Measurements from ENCODE around the gene PSTK. TPM values are rescaled to one million over a fixed set of nuclear protein-coding genes. Genes with fewer than 3 reads are reported as not detected.

Gene PSTK
- total RNA-seq, 1 donor from 2014 or later: 5.3 TPM

DNA sequence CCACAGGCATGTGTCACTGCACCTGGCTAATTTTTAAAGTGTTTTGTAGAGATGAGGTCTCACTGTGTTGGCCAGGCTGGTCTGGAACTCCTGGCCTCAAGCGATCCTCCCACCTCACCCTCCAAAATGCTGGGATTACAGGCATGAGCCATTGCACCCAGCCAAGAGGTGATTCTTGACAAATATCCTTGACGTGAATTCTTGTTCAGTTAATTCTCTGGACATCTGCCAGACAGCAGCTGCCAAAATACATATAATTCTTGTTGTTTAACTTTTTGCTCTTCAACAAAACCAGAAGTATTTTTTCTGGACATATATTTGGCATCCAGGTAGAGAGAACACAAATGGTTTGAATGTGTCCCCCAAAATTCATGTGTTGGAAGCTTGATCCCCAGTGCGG lies 31.8 kb downstream of the PSTK start:
- ChIA-PET POLR2A (interaction anchor here (0.7 kb wide), 1 partner anchor 32 kb away, joined by 4 read pairs; the partner anchor contains the start of gene PSTK), CTCF (no interaction called here)

DNA sequence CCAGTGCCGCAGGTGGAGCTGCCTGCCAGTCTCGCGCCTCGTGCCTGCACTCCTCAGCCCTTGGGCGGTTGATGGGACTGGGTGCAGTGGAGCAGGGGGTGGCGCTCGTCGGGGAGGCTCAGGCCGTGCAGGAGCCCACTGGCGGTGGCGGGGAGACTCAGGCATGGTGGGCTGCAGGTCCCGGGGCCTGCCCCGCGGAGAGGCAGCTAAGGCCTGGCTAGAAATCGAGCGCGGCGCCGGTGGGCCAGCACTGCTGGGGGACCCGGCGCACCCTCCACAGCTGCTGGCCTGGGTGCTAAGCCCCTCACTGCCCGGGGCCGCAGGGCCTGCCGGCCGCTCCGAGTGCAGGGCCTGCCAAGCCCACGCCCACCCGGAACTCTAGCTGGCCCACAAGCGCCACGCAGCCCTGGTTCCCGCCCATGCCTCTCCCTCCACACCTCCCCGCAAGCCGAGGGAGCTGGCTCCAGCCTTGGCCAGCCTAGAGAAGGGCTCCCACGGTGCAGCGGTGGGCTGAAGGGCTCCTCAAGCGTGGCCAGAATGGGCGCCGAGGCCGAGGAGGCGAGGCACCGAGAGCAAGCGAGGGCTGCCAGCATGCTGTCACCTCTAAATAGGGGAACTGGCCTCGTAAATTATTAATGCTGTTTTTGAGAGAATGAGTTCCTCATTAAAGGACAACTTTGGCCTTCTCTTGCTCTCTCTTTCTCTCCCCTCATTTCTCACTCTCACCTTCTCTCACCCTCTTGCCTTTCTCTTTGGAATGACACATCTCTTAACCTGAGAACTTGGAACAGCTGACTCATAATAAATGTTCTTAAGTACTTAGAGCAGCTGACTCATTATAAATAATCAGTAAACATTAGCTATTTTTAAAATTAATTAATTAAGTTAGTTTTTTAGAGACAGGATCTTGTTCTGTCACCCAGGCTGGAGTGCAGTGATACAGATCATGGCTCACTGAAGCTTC lies 33.5 kb downstream of the PSTK start:
- ChIA-PET POLR2A (no interaction called here), CTCF (no interaction called here)
- intact Hi-C loops (cut with micrococcal nuclease): no loop called here
- peaks cover 10% of the 10 kb centered on the region for H3K36me3 Mint-ChIP-seq (ENCODE audit: low read depth)
- DNase-seq: no peak
- ATAC-seq (ENCODE audit: low read depth): no peak
- TF ChIP-seq, protein P1, sequence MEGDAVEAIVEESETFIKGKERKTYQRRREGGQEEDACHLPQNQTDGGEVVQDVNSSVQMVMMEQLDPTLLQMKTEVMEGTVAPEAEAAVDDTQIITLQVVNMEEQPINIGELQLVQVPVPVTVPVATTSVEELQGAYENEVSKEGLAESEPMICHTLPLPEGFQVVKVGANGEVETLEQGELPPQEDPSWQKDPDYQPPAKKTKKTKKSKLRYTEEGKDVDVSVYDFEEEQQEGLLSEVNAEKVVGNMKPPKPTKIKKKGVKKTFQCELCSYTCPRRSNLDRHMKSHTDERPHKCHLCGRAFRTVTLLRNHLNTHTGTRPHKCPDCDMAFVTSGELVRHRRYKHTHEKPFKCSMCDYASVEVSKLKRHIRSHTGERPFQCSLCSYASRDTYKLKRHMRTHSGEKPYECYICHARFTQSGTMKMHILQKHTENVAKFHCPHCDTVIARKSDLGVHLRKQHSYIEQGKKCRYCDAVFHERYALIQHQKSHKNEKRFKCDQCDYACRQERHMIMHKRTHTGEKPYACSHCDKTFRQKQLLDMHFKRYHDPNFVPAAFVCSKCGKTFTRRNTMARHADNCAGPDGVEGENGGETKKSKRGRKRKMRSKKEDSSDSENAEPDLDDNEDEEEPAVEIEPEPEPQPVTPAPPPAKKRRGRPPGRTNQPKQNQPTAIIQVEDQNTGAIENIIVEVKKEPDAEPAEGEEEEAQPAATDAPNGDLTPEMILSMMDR (IDR thresholded peaks at IDR 0.05): no peak
- H3K27me3 Mint-ChIP-seq: no peaks in the 10 kb centered on the region
- H3K9me3 Mint-ChIP-seq: no peaks in the 10 kb centered on the region
- H3K4me3 Mint-ChIP-seq: no peak overlapping the region
- peaks cover 17% of the 10 kb centered on the region for H3K4me1 Mint-ChIP-seq
- no peak overlapping the region for H3K27ac Mint-ChIP-seq

More for the DNA sequence above, 31.8 kb downstream of the PSTK start:
- no peak for DNase-seq
- H3K27ac Mint-ChIP-seq: no peak overlapping the region
- no peak for ATAC-seq (ENCODE audit: low read depth)
- peaks cover 19% of the 10 kb centered on the region for H3K36me3 Mint-ChIP-seq (ENCODE audit: low read depth)
- no peak overlapping the region for H3K4me3 Mint-ChIP-seq
- intact Hi-C loops (cut with micrococcal nuclease): no loop called here
- TF ChIP-seq, protein P1 (IDR thresholded peaks at IDR 0.05): no peak
- H3K4me1 Mint-ChIP-seq: peaks cover 31% of the 10 kb centered on the region
- no peaks in the 10 kb centered on the region for H3K27me3 Mint-ChIP-seq
- no peaks in the 10 kb centered on the region for H3K9me3 Mint-ChIP-seq

- TF ChIP-seq, protein P1 (IDR thresholded peaks at IDR 0.05): no peak
- intact Hi-C loops (cut with micrococcal nuclease): no loop called here
- peaks cover 6% of the 10 kb centered on the region for H3K36me3 Mint-ChIP-seq (ENCODE audit: low read depth)
- ChIA-PET POLR2A (no interaction called here), CTCF (no interaction called here)
- ATAC-seq (ENCODE audit: low read depth): no peak
- H3K27me3 Mint-ChIP-seq: no peaks in the 10 kb centered on the region
- no peak overlapping the region for H3K4me3 Mint-ChIP-seq
- H3K27ac Mint-ChIP-seq: no peak overlapping the region
- H3K4me1 Mint-ChIP-seq: peaks cover 10% of the 10 kb centered on the region
- no peaks in the 10 kb centered on the region for H3K9me3 Mint-ChIP-seq
- no peak for DNase-seq
Observed at GRCh38 chr10:123014772-123015171, 34.6 kb downstream of the PSTK start.

GRCh38 chr10:123016228-123016627 lies 36.0 kb downstream of the PSTK start:
- Mint-ChIP-seq H3K36me3 (ENCODE audit: low read depth) (peaks cover 6% of the 10 kb centered on the region), H3K27me3 (no peaks in the 10 kb centered on the region), H3K27ac (no peak overlapping the region), H3K4me3 (no peak overlapping the region), H3K9me3 (no peaks in the 10 kb centered on the region), H3K4me1 (no peaks in the 10 kb centered on the region)
- intact Hi-C loops (cut with micrococcal nuclease): no loop called here
- POLR2A ChIA-PET: interaction anchor here (0.6 kb wide), 1 partner anchor 1034 kb away, joined by 3 read pairs; no protein-coding TSS in a partner anchor
- DNase-seq (no peak), ATAC-seq (ENCODE audit: low read depth) (no peak)
- TF ChIP-seq, protein P1 (IDR thresholded peaks at IDR 0.05): no peak
- CTCF ChIA-PET: no interaction called here

DNA sequence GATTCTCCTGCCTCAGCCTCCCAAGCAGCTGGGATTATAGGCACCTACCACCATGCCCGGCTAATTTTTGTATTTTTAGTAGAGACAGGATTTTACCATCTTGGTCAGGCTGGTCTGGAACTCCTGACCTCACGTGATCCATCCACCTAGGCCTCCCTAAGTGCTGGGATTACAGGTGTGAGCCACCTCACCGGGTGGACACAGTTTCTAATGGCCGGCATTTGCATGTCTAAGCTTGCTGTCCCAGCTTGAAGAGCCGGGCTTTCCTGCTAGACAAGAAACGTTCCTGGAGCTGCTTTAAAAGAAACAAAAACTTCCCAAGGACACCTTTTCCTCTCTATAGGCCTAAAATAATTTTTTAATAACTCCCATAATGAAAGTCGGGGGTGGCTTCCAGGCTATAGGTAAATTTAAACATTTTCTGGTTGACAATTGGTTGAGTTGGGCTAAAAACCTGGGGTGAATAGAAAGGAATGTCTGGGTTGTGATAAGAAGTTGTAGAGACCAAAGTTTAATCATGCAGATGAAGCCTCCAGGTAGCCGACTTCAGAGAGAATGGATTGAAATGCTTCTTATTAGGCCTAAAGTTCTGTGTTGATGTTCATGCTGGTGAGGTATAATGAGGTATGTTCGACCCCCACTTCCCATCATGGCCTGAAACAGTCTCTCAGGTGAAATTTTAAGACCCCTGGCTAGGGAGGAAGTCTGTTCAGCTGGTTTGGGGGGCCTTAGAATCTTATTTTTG lies 37.4 kb downstream of the PSTK start:
- POLR2A ChIA-PET: no interaction called here
- ATAC-seq (ENCODE audit: low read depth): no peak
- Mint-ChIP-seq H3K27ac (no peak overlapping the region), H3K9me3 (no peaks in the 10 kb centered on the region), H3K4me1 (no peaks in the 10 kb centered on the region), H3K27me3 (no peaks in the 10 kb centered on the region), H3K36me3 (ENCODE audit: low read depth) (peaks cover 4% of the 10 kb centered on the region), H3K4me3 (no peak overlapping the region)
- TF ChIP-seq, protein P1 (IDR thresholded peaks at IDR 0.05): no peak
- intact Hi-C loops (cut with micrococcal nuclease): no loop called here
- DNase-seq: no peak
- CTCF ChIA-PET: no interaction called here

All from activated B cell treated with CpG ODN at 0.5 μM for 24 hours (primary cell).